ENCODE results near the gene C3orf20.

GRCh38 chr3:14761866-14762265 is 86.9 kb downstream of the C3orf20 start:
- no peak for TF ChIP-seq CTCF (conservative IDR thresholded peaks at IDR 0.05; ENCODE audit: low read depth, low read length)
- TF ChIP-seq BHLHE40 (IDR thresholded peaks at IDR 0.05; ENCODE audit: low read depth, low read length): no peak
- no peak for TF ChIP-seq USF2 (IDR thresholded peaks at IDR 0.05; ENCODE audit: low read depth, low read length)
- no peak for TF ChIP-seq POLR2A (IDR thresholded peaks at IDR 0.05; ENCODE audit: low read depth, low read length)
- no peak for TF ChIP-seq RAD21 (IDR thresholded peaks at IDR 0.05; ENCODE audit: low read length)
- no peak for TF ChIP-seq MXI1 (IDR thresholded peaks at IDR 0.05; ENCODE audit: borderline replicate concordance, low read depth, low read length)
- no peak for TF ChIP-seq CEBPB (IDR thresholded peaks at IDR 0.05; ENCODE audit: low read depth, low read length)
- no peak for TF ChIP-seq CHD1 (IDR thresholded peaks at IDR 0.05; ENCODE audit: low read depth, low read length)
- no peak for TF ChIP-seq ELK1 (IDR thresholded peaks at IDR 0.05; ENCODE audit: borderline replicate concordance, low read depth, low read length)
- TF ChIP-seq SMC3 (IDR thresholded peaks at IDR 0.05; ENCODE audit: low read depth, low read length): no peak
- TF ChIP-seq MAZ (IDR thresholded peaks at IDR 0.05; ENCODE audit: borderline replicate concordance, low read depth, low read length): no peak
- TF ChIP-seq RCOR1 (IDR thresholded peaks at IDR 0.05; ENCODE audit: insufficient replicate concordance, low read length): no peak
- TF ChIP-seq FOS (IDR thresholded peaks at IDR 0.05; ENCODE audit: low read depth, low read length): no peak
